ENCODE data around the gene EMCN. TPM values are rescaled to one million over a fixed set of nuclear protein-coding genes. Genes with fewer than 3 reads are reported as not detected.

Gene EMCN
- total RNA-seq, 1 donor from 2014 or later, result not detected

DNA sequence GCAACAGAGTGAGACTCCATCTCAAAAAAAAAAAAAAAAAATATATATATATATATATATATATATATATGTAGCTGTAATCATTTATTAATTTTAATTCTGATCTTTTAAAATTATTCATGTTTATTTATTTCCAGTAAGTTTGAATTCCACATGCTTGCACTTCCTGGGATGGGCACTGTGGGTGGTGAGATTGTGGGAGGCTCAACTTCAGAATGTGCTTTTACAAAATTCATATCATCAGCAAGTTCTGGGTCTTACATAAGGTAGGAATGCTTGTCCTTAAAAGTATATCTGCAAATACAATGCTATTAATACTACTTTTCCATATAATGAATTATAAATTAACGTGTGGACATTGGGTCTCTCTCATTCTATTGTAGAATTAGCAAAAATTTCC, 156.5 kb downstream of the EMCN start:
- Mint-ChIP-seq H3K9me3 (peaks cover 11% of the 10 kb centered on the region), H3K27ac (no peak overlapping the region), H3K36me3 (no peaks in the 10 kb centered on the region), H3K4me3 (no peak overlapping the region), H3K27me3 (ENCODE audit: insufficient read depth, low read depth) (peaks cover 2% of the 10 kb centered on the region), H3K4me1 (peaks cover 6% of the 10 kb centered on the region)
- Histone ChIP-seq H2AFZ (replicated peaks) (no peak overlapping the region), H4K20me1 (ENCODE audit: low read depth) (no peaks in the 10 kb centered on the region), H3K9me3 (ENCODE audit: low read depth) (no peaks in the 10 kb centered on the region), H3F3A (ENCODE audit: low read depth) (no peaks in the 10 kb centered on the region), H3K79me2 (ENCODE audit: low read depth) (no peaks in the 10 kb centered on the region), H3K27ac (no peak overlapping the region), H3K4me3 (no peak overlapping the region), H3K4me1 (peaks cover 6% of the 10 kb centered on the region), H3K4me2 (no peak overlapping the region), H3K9ac (no peak overlapping the region), H3K27me3 (no peaks in the 10 kb centered on the region), H3K36me3 (no peaks in the 10 kb centered on the region)
- DNase-seq (ENCODE audit: low spot score), result no peak
- TF ChIP-seq, protein P1, sequence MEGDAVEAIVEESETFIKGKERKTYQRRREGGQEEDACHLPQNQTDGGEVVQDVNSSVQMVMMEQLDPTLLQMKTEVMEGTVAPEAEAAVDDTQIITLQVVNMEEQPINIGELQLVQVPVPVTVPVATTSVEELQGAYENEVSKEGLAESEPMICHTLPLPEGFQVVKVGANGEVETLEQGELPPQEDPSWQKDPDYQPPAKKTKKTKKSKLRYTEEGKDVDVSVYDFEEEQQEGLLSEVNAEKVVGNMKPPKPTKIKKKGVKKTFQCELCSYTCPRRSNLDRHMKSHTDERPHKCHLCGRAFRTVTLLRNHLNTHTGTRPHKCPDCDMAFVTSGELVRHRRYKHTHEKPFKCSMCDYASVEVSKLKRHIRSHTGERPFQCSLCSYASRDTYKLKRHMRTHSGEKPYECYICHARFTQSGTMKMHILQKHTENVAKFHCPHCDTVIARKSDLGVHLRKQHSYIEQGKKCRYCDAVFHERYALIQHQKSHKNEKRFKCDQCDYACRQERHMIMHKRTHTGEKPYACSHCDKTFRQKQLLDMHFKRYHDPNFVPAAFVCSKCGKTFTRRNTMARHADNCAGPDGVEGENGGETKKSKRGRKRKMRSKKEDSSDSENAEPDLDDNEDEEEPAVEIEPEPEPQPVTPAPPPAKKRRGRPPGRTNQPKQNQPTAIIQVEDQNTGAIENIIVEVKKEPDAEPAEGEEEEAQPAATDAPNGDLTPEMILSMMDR (IDR thresholded peaks at IDR 0.05), result no peak
- TF ChIP-seq EZH2 (IDR thresholded peaks at IDR 0.05) (no peak), EZH2phosphoT487 (IDR thresholded peaks at IDR 0.05) (no peak)

DNA sequence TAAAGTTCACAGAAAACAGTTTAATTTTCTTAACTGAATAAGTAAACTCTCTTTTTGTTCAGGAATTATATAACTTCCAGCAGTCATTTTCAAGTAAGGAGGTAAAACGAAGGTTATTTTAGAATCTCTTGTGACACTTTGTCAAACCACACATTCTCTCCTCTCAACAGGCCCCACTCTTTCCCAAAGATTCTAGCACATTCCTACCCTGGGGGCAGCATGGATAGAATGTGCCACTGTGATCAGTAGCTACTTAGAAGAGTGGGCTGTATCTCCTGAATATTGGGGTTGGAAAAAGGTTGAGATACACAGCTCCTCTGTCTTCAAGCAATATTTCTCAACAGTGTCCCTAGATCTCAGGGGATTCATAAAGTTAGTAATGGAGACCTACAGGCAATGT, 157.6 kb downstream of the EMCN start:
- TF ChIP-seq, protein P1 (IDR thresholded peaks at IDR 0.05), result no peak
- TF ChIP-seq EZH2phosphoT487 (IDR thresholded peaks at IDR 0.05) (no peak), EZH2 (IDR thresholded peaks at IDR 0.05) (no peak)
- Histone ChIP-seq H3K4me1 (peaks cover 3% of the 10 kb centered on the region), H3K4me3 (no peak overlapping the region), H3K27me3 (no peaks in the 10 kb centered on the region), H3K4me2 (no peak overlapping the region), H3K79me2 (ENCODE audit: low read depth) (no peaks in the 10 kb centered on the region), H3K27ac (no peak overlapping the region), H3K36me3 (no peaks in the 10 kb centered on the region), H3F3A (ENCODE audit: low read depth) (no peaks in the 10 kb centered on the region), H3K9me3 (ENCODE audit: low read depth) (no peaks in the 10 kb centered on the region), H4K20me1 (ENCODE audit: low read depth) (no peaks in the 10 kb centered on the region), H3K9ac (no peak overlapping the region), H2AFZ (replicated peaks) (no peak overlapping the region)
- Mint-ChIP-seq H3K9me3 (peaks cover 11% of the 10 kb centered on the region), H3K27me3 (ENCODE audit: insufficient read depth, low read depth) (peaks cover 2% of the 10 kb centered on the region), H3K27ac (no peak overlapping the region), H3K36me3 (no peaks in the 10 kb centered on the region), H3K4me1 (peaks cover 4% of the 10 kb centered on the region), H3K4me3 (no peak overlapping the region)
- no peak for DNase-seq (ENCODE audit: low spot score)

DNA sequence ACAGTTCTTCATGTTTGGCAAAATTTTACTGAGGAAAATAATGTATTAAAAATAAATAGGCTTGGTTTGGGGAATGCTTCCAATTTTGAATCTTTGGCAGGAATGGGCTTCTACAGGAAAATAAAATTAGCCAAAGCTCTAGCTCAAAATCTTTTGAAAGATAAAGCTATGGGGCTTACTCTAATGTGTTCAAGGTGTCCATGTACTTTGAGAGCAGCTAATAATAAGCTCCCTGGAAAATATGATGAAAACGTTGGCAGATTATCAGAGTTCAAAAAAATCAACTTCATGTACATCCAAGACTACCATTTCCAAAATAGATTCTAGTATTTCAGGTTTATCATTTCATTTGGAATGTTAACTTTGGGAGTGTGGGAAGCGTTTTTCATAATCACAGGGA, 158.4 kb downstream of the EMCN start:
- H3K4me3 Mint-ChIP-seq, result no peak overlapping the region
- DNase-seq (ENCODE audit: low spot score), result no peak
- no peaks in the 10 kb centered on the region for H3K36me3 Mint-ChIP-seq
- peaks cover 2% of the 10 kb centered on the region for H3K27me3 Mint-ChIP-seq (ENCODE audit: insufficient read depth, low read depth)
- H3K9me3 Mint-ChIP-seq, result peaks cover 11% of the 10 kb centered on the region
- H3K27ac ChIP-seq, result no peak overlapping the region
- TF ChIP-seq EZH2 (IDR thresholded peaks at IDR 0.05) (no peak), EZH2phosphoT487 (IDR thresholded peaks at IDR 0.05) (no peak)
- TF ChIP-seq, protein P1 (IDR thresholded peaks at IDR 0.05), result no peak
- no peaks in the 10 kb centered on the region for H3K79me2 ChIP-seq (ENCODE audit: low read depth)
- H3K4me3 ChIP-seq, result no peak overlapping the region
- H3K9me3 ChIP-seq (ENCODE audit: low read depth), result no peaks in the 10 kb centered on the region
- H3K36me3 ChIP-seq, result no peaks in the 10 kb centered on the region
- H3K4me1 ChIP-seq, result no peaks in the 10 kb centered on the region
- no peaks in the 10 kb centered on the region for H3F3A ChIP-seq (ENCODE audit: low read depth)
- no peak overlapping the region for H3K27ac Mint-ChIP-seq
- H3K4me1 Mint-ChIP-seq, result peaks cover 4% of the 10 kb centered on the region
- no peaks in the 10 kb centered on the region for H4K20me1 ChIP-seq (ENCODE audit: low read depth)
- H3K9ac ChIP-seq, result no peak overlapping the region
- no peak overlapping the region for H3K4me2 ChIP-seq
- no peak overlapping the region for H2AFZ ChIP-seq (replicated peaks)
- H3K27me3 ChIP-seq, result no peaks in the 10 kb centered on the region

All from neural progenitor cell (in vitro differentiated cells).